CD4-positive, alpha-beta T cell treated with Interferon alpha-2 for 1 hour (primary cell): ENCODE data around the gene AP4S1.
A peak's percentile ranks its signal among the peaks of the same experiment; 100 is the strongest.
"Not testable (repeated sequence)": the region's sequence is repeated elsewhere in the genome, so short reads cannot be mapped to it uniquely, and the experiment has no call there.

Source experiments
- DNase-seq, 2 donors: peaks; one replicate each; pipeline ENCODE4 v3.0.0-alpha.2; 2020 to 2022

Gene AP4S1, protein sequence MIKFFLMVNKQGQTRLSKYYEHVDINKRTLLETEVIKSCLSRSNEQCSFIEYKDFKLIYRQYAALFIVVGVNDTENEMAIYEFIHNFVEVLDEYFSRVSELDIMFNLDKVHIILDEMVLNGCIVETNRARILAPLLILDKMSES

DNA sequence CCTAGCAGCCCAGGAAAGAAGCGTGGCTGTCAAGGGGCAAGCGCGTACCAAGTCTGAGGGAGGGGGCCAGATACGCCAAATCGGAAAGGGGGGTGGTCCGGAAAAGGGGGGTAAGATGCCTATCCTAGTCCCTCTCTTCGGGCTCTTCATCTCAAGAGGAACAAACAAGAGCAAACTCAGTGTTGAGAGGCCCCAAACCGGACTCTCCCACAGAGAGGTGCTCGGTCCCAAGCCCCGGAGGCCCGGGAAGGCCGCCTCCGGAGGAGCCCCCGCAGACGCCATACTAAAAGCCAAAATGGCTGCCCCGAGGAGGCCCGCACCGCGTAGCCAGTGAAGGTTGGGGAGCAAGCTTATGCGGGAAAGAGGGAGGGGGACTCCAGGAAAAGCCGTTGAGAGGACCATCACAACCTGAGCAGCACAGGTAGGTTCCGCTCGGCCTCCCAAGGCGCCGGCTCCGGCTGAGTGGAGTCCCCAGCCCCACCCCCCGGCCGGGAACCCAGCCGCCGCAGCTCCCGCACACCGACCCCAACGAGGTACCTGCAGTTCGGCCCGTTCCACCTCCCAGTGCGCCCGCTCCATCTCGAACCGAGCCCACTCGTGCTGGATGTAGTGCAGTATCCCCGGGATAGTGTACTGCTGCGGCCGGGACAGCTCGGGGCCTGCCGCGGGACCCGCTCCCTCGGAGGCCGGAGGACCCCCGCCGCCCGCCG, at the start of gene AP4S1:
Gene AP4S1 (plus strand): TSS at position 283 of the 710 bp plus-strand sequence. CDS start 40,548 bp downstream, outside the sequence.
- peak; percentile 25 to 59 for DNase-seq

DNA sequence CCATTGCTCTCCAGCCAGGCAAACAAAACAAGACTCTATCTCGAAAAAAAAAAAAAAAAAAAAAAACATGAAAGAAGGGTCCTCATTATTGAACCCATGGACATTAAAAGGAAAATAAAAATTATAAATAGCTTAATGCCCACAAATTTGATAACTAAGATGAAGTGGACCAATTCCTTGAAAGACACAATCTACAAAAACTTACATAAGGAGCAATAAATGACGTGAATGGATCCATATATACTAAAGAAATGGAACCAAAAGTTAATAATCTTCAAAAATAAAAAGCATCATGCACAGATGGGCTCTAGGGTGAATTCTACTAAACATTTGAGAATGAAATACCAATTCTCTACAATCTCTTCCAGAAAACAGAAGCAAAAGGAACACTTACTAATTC, 47.7 kb upstream of the AP4S1 start:
- DNase-seq: no peak

DNA sequence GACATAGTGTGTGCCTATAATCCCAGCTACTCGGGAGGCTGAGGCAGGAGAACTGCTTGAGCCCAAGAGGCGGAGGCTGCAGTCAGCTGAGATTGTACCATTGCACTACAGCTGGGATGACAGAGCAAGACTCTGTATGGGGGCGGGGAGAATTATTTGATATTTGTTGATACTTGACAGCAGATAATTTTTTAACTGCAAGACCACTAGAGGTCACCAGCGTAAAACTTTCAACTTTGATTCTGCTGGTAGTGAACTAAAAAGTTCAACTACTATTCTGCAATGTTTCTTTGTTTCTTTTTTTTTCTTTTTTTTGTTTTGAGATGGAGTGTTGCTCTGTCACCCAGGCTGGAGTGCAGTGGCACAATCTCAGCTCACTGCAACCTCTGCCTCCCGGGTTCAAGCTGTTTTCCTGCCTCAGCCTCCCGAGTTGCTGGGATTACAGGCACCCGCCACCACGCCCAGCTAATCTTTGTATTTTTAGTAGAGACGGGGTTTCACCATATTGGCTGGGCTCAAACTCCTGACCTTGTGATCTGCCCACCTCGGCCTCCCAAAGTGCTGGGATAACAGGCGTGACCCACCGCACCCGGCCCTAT, 45.2 kb upstream of the AP4S1 start:
- peak; percentile 40 to 77 for DNase-seq

DNA sequence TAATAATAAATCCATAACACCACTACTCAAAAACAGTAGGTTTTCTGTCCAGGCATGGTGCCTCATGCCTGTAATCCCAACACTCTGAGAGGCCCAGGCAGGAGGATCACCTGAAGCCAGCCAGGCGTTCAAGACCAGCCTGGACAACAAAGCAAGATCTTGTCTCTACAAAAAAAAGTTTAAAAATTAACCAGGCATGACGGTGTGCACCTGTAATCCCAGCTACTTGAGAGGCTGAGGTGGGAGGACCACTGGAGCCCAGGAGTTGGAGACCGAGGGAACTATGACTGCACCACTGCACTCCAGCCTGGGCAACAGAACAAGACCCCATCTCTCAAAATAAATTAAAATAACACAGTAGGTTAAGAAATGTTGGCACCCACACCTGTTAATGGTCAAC, 44.5 kb upstream of the AP4S1 start:
- no peak for DNase-seq

DNA sequence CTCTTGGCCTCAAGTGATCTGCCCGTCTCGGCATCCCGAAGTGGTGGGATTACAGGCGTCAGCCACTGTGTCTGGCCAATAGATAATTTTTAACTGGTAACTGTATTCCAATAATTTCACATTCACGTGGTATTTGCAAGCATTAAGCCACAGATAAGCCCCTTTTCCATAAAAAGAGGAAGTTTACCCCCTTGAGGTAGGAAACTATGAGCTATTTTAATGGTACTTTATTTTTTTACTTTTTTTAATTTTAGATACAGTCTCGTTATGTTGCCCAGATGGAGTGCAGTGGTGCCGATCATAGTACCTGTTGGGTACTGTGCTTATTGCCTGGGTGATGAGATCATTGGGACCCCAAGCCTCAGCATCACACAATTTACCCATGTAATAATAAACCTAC, 42.9 kb upstream of the AP4S1 start:
- no peak for DNase-seq

DNA sequence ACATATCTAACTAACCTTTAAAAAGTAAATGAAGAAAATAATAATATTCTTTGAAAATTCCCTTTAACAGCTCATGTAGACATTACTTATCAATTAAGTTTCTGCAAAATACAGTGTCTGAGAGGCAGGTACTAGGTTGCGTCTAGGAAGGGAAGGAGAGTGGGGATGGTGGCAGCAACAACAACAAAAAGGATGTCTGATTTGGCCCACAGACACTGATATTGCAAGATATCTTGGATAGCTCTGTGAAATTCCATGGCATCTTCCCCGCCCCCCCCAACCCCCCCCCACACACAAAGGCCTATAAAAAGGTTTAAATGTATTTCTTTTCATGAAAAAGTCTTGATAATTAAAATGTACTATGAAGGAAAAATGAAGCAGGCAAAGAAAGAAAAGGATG, 41.6 kb upstream of the AP4S1 start:
- DNase-seq: no peak

DNA sequence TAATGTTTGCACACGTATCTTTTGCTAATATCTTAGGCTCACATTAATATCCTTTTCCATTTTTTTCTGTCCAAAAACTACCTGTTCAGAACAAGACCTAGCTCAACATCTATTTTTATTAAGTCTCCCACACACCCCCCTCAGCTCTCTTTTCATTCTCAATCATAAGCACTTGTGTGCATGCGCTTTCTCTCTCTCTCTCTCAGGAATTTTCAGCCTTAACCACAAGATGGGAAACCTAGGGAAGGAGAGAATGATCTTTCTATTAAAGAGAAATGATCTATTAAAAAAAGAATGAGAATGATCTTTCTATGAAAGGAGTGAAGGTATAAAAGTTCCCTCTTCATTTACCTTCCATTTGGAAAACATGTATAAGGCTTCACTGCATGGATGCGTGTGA, 39.7 kb upstream of the AP4S1 start:
- DNase-seq: no peak

DNA sequence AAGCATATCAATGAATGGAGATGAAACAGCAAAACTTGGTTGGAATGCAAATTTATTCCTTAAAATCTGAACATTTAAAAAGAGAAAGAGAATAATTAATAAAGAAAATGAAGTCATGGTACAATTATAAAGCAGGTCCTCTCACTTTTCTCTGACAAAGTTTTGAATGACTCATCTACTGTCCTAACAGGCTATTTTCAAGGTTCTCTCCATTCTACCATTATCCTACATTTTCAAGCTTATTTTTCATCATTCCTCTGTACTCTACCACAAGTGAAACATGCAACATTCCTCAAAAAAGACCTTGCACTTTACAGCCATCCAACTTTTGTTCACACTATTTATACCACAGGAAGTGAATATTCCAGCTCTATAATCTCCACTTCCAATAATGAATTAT, 36.9 kb upstream of the AP4S1 start:
- DNase-seq: no peak

DNA sequence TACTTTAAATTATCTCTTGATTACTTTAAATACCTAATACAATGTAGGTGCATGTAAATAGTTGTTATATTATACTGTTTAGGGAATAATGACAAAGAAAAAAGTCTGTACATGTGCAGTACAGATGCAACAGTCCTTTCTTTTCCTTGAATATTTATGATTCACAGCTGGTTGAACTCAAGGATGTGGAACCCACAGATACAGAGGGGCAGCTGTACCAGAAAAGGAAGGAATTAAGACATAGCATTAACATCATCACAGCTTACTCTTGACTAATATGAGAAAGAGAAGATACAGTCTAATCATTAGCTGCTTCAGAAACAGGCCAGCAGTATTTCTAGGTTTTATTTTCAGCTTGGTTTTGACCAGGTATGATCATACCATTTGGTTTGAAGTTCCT, 34.7 kb upstream of the AP4S1 start:
- DNase-seq: no peak

DNA sequence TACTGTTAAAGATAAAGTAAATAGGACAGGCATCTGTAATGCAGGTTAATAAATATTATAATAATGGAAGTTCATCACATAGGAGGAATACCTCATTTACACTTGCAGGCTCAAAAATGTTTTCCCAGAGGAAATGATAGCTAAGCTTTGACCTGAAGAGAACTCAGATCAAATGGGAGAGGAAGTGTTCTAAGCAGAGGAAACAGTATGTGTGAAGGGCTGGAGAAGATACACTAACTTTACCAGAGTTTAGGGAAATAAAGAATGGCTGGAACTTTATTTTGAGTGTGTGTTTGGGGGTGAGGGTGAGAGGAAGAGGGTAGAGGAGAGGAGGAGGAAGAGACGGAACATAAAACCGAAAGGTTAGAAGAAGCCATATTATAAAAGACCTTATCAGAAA, 34.0 kb upstream of the AP4S1 start:
- DNase-seq: no peak

DNA sequence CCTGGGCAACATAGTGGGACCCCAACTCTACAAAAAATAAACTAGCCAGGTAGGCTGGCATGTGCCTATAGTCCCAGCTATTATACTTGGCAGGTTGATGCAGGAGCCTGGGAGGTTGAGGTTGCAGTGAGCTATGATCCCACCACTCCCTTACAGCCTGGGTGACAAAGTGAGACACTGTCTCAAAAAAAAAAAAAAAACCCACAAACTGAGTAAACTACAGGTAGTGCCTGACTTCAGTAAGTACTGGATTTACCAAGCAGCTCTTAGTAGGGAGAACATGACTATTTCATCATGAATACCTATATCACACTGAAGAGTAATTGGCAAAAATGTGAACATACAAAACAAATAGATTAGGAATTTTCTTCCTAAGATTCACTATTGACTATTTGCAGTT, 32.4 kb upstream of the AP4S1 start:
- DNase-seq: no peak

DNA sequence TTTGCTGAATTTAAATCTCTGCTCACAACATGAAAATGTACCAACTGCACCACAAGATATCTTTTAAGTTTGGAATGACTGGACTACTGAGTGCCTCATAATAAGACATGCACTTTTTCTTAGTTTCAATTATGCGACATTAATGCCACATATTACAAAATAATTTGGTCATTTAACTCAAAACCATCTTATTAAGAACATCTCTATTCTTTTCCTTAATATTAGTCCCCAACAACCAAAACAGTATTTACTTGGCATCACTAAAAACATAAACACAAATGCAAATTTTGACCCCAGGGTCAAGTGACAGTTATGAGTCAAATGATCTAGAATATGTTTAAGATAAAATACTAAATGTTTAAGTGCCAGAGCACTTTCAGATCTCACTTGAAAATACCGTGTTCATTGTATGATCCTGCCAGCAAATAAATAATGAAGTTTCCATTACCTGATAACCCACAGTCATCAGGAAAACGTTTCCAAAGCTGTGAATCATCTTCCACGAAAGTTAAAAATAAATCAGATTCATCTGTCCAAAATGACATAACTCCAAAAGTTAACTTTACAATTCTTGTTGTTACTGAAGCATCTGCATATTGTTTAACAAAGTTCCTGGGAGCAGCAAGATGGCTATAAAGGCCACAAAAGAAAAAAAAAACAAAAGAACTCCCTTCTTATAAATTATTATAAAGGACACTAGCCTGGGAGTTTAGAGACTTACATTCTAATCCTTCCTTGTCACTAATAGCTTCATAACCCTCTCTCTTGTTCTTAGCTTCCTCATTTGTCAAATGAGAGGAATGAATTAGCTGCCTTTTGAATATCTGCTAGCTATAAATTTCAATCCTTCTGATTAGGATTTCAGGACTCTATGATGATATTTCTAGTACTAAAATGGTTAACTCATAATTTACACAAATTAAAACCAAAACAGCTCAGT, 30.5 kb upstream of the AP4S1 start:
- no peak for DNase-seq

DNA sequence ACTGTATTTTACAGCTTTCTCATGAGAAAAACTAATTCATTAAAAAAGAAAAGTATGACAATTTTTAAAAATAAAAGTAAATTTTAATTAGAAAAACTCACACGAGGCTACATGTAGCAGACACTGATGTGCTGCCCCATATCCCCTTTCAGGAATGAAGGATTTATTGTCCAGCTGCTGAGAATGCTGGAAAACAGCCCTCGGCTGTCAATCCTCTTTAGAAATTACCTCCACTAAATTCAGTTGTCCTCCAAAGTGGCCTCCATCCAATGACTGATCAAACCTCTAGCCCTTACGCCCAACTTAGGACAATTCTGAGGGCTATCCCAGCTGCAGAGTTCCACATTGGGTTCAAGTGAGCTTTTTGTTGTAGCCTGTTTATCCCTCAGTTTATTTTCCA, 29.8 kb upstream of the AP4S1 start:
- no peak for DNase-seq

DNA sequence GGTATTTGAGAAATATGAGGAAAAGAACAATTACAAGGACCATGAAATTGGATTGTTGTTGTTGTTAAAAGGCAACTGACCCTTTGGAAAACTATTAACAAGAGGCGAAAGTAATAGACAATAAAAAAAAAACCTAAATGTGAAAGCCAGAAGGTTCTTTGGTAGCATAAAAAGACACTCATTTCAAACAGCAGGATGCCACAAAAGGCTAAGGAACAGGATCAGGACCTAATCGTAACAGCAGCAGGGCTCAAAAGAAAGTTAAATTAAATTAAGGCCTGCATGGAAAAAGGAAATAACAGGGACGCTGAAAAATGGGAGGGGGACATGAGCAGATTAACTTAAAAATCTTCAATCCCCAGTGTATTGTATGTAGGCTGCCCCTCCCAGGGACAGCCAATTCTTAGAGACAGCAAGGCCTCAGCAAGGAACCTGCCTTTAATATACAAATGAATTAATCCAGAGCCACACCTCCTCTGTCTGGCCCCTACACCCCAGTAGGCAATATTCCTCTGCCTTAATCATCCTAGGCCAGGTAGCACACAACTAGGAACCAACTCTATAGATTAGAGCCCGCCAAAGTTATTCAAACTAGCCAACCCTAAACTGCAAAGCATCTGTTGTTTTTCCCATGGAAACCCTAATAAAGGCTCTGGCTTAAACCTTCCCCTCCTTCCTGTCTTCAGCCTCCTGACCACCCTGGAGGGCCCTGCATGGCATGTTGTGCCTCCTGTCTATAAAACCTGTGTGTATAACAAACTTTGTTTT, 28.4 kb upstream of the AP4S1 start:
- DNase-seq: no peak

DNA sequence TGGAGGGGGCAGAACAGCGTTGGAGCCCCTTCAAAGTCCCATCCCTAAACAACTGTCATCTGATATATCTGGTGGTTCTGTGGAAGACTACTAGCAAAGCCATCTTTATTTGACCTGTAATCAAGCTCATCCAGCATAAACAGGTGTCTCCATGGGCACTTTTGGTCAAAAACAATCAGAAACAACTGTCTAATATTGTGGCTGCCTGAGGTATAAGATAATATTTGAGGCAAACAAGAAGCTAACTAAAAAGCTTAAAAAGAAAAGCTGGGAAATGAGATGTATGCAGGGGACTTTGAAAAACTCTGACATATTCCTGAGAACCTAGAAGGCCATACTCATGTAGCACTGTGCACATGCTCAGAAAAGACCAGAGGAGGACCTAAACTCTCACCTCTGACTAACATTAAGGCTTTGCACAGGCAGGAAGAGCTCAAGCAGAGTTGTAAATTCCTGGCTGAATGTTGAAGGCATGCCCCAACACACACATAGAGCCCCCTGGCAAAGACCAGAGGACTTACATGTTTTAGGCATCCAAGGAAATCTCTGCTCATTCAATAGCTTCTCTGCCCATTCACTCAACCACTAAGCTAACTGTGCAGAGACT, 27.2 kb upstream of the AP4S1 start:
- DNase-seq: no peak

DNA sequence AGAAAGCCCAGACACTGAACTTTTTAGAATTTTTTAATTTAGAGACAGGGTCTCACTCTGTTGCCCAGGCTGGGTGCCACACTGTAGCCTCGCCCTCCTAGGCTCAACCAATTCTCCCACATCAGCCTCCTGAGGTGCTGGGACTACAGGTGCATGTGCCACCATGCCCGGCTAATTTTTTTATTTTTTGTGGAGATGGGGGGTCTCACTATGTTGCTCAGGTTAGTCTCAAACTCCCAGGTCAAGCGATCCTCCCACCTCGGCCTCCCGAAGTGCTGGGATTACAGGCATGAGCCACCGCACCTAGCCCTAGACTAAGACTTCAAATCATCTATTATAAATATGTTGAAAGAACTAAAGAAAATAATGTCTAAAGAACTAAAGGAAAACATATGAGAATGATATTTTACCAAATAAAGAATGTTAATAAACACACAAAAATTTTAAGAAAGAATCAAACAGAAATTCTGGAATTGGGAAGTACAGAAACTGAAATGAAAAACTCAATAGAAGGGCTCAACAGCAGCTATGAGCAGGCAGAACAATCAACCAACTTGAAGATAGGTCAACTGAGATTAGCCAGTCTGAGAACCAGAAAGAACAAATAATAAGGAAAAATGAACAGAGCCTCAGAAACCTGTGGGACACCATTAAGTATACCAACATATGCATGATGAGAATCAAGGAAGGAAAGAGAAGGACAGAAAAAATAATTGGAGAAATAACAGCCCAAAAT, 26.2 kb upstream of the AP4S1 start:
- no peak for DNase-seq

DNA sequence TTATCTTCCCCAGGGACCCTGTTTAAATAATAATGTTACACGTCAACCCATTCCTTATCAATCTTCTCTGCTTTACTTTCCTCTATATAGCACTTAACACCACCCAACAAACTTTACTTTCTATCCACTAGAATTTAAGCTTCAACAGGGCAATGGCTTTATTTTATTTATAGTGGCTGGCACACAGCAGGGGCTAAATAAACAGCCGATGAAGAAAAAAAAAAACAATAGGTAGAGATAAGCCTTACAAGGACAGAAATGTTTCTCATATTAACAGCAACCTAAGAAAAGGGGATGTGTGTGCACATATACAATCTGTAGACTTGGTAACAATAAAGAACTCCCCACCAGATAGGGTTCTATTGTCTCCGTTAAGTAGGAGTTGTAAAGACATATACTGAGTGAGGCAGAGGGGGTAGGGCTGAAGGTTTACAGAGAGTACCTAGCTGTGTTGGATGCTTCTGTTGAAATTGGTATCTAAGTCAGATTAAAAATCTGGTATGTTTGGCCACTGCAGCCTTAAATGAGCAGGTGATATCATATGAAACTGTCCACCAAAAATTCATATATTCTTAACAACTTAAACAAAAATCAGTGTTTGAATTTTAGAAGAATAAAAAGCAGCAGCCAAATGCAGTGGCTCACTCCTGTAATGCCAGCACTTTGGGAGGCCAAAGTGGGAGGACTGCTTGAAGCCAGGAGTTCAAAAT, 24.7 kb upstream of the AP4S1 start:
- no peak for DNase-seq

DNA sequence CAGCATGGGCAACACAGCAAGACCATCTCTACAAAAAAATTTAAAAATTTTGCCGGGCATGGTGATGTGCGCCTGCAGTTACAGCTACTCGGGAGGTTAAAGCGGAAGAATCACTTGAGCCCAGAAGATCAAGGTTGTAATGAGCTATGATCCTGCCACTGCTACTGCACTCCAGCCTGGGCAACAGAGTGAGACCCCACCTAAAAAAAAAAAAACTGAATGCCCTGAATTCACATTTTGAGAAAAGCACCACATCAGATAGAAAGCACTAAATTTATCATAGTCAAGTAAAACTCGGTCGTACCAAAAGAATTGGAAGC, 24.1 kb upstream of the AP4S1 start:
- DNase-seq: no peak

DNA sequence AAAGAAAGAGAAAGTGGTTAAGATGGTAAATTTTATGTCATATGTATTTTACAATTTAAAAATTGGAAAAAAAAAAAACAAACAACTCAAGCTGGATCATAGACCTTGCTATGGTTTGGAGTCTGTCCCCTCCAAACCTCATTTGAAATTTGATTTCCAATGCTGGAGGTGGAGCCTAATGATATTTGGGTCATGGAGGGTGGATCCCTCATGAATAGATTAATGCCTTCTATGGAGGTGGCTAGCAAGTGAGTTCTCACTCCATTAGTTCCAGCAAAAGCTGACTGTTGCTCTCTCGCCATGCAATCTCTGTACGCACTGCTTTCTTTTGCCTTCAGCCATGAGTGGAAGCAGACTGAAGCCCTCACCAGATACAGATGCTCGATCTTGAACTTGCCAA, 22.2 kb upstream of the AP4S1 start:
- no peak for DNase-seq

DNA sequence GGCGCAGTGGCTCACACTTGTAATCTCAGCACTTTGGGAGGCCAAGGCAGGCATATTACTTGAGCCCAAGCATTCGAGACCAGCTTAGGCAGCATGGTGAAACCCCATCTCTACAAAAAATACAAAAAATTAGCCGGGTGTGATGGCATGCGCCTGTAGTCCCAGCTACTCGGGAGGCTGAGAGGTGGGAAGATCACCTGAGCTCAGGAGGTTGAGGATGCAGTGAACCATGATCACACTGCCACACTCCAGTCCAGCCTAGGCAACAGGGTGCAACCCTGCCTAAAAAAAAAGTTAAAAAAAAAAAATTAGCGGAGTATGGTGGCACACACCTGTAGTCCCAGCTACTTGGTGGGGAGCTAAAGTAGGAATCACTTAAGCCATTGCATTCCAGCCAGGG, 21.4 kb upstream of the AP4S1 start:
- not testable (repeated sequence) for DNase-seq

DNA sequence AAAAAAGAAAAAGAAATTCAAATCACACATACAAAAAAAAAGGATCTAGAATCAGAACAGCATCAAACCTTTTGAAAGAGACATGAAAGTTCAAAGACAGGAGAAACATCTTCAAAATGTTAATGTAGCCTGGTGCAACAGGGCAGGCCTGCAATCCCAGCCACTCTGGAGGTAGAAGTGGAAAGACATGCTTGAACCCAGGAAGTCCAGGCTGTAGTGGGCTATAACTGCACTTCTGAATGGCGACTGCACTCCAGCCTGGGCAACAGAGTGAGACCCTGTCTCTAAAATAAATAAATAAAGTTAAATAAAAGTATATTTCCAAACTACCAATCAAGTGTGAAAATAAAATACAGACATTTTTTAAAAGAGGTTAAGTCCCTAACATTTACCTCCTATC, 18.7 kb upstream of the AP4S1 start:
- DNase-seq: no peak
